WTC11 (cell line): Measurements from ENCODE around the gene GOLGA8N.
"Not testable (repeated sequence)": the region's sequence is repeated elsewhere in the genome, so short reads cannot be mapped to it uniquely, and the experiment has no call there.

Experiments used
- ATF1 ChIP-seq: sonication (generic); formaldehyde crosslinking; IDR thresholded peaks from 2 replicates; pipeline ENCODE4 v1.8.1; 2023; ENCODE audit warnings: mild to moderate bottlenecking, moderate library complexity, missing genetic modification reagents
- CREM ChIP-seq: sonication (generic); formaldehyde crosslinking; IDR thresholded peaks from 2 replicates; pipeline ENCODE4 v1.8.1; 2022; ENCODE audit warnings: mild to moderate bottlenecking, missing genetic modification reagents, moderate library complexity
- ELF4 ChIP-seq: sonication (generic); formaldehyde crosslinking; IDR thresholded peaks from 2 replicates; pipeline ENCODE4 v1.8.1; 2022; ENCODE audit warnings: low read depth, mild to moderate bottlenecking, moderate library complexity, missing genetic modification reagents
- EMX1 ChIP-seq: fragments of 250-450 bp; sonication (Bioruptor Pico); IDR thresholded peaks from 2 replicates; pipeline ENCODE4 v1.8.0; 2021; ENCODE audit warnings: mild to moderate bottlenecking
- ESRRA ChIP-seq: sonication (generic); formaldehyde crosslinking; IDR thresholded peaks from 2 replicates; pipeline ENCODE4 v1.8.1; 2022; ENCODE audit warnings: mild to moderate bottlenecking, missing genetic modification reagents, borderline replicate concordance
- MXD4 ChIP-seq: fragments of 250-450 bp; sonication (Bioruptor Pico); IDR thresholded peaks from 2 replicates; pipeline ENCODE4 v1.8.0; 2021; ENCODE audit warnings: mild to moderate bottlenecking, moderate library complexity, borderline replicate concordance
- NFYB ChIP-seq: sonication (generic); formaldehyde crosslinking; conservative IDR thresholded peaks from 2 replicates; pipeline ENCODE4 v1.8.0; 2022; ENCODE audit warnings: low read depth, missing genetic modification reagents
- ZNF317 ChIP-seq: sonication (generic); formaldehyde crosslinking; IDR thresholded peaks from 2 replicates; pipeline ENCODE4 v1.8.1; 2023; ENCODE audit warnings: low read depth, mild to moderate bottlenecking, moderate library complexity, missing genetic modification reagents, borderline replicate concordance
- TF ChIP-seq, protein P1 (sequence below): fragments of 200-600 bp; IDR thresholded peaks from 2 replicates; pipeline ENCODE4 v1.8.0; 2022; ENCODE audit warnings: antibody characterized with exemption
- TF ChIP-seq, protein P2 (sequence below): sonication (generic); formaldehyde crosslinking; IDR thresholded peaks from 2 replicates; pipeline ENCODE4 v1.8.1; 2023; ENCODE audit warnings: mild to moderate bottlenecking, missing genetic modification reagents, moderate library complexity
- TF ChIP-seq, protein P3 (sequence below): sonication (generic); formaldehyde crosslinking; IDR thresholded peaks from 2 replicates; pipeline ENCODE4 v1.8.1; 2023; ENCODE audit warnings: mild to moderate bottlenecking, missing genetic modification reagents, moderate library complexity
- TF ChIP-seq, protein P4 (sequence below): sonication (generic); formaldehyde crosslinking; IDR thresholded peaks from 2 replicates; pipeline ENCODE4 v1.8.0; 2022; ENCODE audit warnings: mild to moderate bottlenecking, missing genetic modification reagents
- TF ChIP-seq, protein P5 (sequence below): sonication (generic); formaldehyde crosslinking; IDR thresholded peaks from 2 replicates; pipeline ENCODE4 v1.8.1; 2022; ENCODE audit warnings: low read depth, missing genetic modification reagents, borderline replicate concordance
- TF ChIP-seq, protein P6 (sequence below): sonication (generic); formaldehyde crosslinking; IDR thresholded peaks from 2 replicates; pipeline ENCODE4 v1.8.0; 2022; ENCODE audit warnings: mild to moderate bottlenecking, missing genetic modification reagents

DNA sequence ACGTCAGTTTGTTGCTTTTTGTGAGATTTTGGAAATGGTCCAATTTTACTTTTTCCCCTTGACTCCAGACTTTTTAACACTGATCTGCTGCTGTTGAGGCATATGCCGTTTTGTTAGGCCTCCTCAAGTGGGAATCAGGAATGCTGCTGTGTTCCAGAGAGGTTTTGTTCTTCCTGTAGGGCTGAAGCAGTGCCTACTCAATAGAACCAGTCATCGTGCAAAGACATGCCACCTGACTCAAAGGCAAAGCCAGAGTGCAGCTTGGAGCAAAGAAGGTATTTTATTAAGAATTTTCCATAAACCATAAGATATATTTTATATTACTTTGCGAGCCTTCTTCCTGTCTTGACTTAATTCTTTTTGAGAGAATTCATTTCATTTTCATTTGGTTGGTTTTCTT is 7.4 kb upstream of the GOLGA8N start:
- TF ChIP-seq ELF4, ESRRA, MXD4, ATF1, ZNF317, NFYB, CREM, EMX1 (CRISPR knock-in tag): not testable (repeated sequence)
- TF ChIP-seq, protein P1, sequence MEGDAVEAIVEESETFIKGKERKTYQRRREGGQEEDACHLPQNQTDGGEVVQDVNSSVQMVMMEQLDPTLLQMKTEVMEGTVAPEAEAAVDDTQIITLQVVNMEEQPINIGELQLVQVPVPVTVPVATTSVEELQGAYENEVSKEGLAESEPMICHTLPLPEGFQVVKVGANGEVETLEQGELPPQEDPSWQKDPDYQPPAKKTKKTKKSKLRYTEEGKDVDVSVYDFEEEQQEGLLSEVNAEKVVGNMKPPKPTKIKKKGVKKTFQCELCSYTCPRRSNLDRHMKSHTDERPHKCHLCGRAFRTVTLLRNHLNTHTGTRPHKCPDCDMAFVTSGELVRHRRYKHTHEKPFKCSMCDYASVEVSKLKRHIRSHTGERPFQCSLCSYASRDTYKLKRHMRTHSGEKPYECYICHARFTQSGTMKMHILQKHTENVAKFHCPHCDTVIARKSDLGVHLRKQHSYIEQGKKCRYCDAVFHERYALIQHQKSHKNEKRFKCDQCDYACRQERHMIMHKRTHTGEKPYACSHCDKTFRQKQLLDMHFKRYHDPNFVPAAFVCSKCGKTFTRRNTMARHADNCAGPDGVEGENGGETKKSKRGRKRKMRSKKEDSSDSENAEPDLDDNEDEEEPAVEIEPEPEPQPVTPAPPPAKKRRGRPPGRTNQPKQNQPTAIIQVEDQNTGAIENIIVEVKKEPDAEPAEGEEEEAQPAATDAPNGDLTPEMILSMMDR = not testable (repeated sequence)
- TF ChIP-seq, protein P2, sequence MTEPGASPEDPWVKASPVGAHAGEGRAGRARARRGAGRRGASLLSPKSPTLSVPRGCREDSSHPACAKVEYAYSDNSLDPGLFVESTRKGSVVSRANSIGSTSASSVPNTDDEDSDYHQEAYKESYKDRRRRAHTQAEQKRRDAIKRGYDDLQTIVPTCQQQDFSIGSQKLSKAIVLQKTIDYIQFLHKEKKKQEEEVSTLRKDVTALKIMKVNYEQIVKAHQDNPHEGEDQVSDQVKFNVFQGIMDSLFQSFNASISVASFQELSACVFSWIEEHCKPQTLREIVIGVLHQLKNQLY (CRISPR knock-in tag) = not testable (repeated sequence)
- TF ChIP-seq, protein P3, sequence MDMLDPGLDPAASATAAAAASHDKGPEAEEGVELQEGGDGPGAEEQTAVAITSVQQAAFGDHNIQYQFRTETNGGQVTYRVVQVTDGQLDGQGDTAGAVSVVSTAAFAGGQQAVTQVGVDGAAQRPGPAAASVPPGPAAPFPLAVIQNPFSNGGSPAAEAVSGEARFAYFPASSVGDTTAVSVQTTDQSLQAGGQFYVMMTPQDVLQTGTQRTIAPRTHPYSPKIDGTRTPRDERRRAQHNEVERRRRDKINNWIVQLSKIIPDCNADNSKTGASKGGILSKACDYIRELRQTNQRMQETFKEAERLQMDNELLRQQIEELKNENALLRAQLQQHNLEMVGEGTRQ (CRISPR knock-in tag) = not testable (repeated sequence)
- TF ChIP-seq, protein P4, sequence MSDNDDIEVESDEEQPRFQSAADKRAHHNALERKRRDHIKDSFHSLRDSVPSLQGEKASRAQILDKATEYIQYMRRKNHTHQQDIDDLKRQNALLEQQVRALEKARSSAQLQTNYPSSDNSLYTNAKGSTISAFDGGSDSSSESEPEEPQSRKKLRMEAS (CRISPR knock-in tag) = not testable (repeated sequence)
- TF ChIP-seq, protein P5, sequence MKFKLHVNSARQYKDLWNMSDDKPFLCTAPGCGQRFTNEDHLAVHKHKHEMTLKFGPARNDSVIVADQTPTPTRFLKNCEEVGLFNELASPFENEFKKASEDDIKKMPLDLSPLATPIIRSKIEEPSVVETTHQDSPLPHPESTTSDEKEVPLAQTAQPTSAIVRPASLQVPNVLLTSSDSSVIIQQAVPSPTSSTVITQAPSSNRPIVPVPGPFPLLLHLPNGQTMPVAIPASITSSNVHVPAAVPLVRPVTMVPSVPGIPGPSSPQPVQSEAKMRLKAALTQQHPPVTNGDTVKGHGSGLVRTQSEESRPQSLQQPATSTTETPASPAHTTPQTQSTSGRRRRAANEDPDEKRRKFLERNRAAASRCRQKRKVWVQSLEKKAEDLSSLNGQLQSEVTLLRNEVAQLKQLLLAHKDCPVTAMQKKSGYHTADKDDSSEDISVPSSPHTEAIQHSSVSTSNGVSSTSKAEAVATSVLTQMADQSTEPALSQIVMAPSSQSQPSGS = not testable (repeated sequence)
- TF ChIP-seq, protein P6, sequence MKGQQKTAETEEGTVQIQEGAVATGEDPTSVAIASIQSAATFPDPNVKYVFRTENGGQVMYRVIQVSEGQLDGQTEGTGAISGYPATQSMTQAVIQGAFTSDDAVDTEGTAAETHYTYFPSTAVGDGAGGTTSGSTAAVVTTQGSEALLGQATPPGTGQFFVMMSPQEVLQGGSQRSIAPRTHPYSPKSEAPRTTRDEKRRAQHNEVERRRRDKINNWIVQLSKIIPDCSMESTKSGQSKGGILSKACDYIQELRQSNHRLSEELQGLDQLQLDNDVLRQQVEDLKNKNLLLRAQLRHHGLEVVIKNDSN (CRISPR knock-in tag) = not testable (repeated sequence)
